ACHN (cell line): ENCODE data around the gene KLF7.

Experiments used
- DNase-seq: peaks from one replicate; pipeline ENCODE4 v3.0.0-alpha.2; 2015
- in situ Hi-C: cut with HindIII; loops from 2 replicates; pipeline ENCODE4 v1.10.0; 2017; ENCODE audit warnings: low sequenced_read_pairs, low pct_ligation_motif_present, low pct_unique_long_range_greater_than_20kb

Gene KLF7

DNA sequence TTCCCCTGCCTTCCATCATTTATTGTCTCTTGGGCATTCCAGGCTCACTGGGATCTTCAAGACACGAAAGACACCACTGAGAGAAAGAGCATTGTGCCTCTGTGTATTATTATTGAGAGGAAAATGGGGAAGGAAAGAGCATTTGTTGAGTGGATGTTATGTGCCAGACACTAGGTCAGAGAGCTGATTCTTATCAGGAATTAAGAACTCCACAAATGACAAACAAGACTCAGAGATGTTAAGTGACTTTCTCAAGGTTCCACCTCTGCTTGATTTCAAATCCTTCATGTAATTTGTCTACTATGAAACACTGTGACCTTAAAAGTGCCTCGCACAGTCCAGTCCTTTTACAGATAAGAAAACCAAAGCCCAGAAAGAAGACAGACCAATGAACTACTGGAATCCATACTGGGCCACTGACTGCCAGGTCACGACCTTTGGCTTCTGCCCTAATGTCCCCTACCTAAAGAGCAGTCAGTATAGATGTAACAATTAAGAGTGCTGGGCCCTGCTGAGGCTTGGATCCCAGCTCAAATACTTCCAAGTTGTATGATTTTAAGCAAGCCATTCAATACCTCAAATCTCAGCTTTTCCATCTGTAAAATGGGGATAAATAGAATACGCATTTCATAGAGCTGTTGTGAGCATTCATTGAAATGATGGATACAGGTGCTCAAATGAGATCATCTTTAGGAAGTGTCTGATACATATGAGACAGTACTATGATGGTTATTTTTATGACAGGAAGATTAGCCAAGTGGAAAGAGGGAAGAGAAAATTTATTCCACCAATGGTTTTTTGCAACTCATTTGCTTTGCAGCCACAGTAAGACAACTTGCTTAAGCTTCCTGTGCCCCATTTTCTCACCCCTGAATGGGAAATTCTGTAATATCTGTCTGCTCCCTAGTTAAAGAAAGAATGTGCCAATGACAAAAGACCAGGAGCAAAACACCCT lies 10.9 kb downstream of the KLF7 start:
- no peak for DNase-seq
- in situ Hi-C loops: no loop called here

DNA sequence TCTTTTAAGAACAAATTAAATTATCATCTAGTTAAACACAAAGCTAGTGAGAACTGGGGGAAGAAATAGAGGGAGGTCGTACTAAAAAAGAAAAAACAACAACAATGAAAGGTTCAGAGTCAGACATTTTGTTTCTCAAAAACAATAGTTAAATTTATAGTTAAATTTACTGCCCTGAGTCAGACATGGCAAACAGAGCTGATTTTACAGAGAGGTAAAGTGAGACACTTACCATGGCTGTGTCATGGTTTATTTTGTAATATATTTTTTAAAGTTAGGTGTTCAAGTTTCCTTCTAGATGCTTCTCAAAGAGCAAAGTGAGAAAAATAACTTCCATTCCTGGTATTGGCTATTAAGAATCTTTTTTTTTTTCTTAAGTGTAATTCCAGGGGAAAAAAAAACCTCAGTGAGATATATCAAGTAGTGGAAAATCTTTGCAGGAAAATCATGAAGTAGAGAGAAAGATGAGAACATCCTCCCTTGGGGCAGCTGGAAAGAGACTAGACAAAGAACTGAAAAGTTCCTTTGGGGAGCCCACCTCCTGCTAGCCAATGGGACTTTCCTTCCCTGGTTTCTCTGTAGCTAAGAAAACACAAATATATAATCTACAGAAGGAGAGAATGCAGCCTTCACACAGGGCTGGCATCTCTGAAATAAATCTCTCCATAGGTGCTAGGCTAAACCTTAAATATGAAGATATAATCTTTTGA lies 12.3 kb downstream of the KLF7 start:
- in situ Hi-C loops: no loop called here
- DNase-seq: no peak

DNA sequence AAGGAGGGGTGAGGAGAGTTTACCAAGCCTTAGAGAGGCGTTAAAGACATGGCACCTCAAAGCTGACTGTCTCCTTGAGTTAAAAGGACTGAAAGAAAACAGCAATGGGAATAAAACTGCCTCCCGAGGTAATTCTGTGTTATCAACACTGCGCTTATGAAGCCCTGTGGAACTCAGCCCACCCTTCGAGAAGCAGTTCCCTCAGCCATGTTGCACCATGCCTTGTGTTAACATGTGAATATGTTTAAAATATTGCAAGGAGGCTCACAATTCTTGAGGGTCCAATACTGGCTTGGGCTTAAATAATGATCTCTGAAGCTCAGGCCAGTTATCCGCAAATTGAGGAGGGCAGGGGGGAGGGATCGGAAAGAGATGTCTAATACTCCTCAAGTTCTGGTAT lies 14.7 kb downstream of the KLF7 start:
- no peak for DNase-seq
- in situ Hi-C loops: no loop called here

DNA sequence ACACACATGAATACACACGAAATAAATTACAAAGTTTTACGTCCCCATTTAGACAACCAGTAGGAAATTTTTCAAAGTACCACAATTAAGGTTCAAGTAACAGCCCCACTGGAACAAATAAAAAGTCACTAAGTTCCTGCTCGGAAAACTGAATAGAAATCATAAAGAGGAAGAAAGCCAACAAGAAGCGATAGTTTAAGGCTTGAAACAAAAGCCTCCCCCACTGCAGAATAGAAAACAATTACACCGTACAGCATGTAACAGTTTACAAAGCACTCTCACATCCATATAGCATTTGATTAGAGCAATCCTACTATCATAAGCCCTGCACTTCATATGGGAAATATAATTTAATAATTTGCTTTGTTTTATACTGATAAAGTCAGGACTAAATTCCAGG lies 15.5 kb downstream of the KLF7 start:
- in situ Hi-C loops: no loop called here

DNA sequence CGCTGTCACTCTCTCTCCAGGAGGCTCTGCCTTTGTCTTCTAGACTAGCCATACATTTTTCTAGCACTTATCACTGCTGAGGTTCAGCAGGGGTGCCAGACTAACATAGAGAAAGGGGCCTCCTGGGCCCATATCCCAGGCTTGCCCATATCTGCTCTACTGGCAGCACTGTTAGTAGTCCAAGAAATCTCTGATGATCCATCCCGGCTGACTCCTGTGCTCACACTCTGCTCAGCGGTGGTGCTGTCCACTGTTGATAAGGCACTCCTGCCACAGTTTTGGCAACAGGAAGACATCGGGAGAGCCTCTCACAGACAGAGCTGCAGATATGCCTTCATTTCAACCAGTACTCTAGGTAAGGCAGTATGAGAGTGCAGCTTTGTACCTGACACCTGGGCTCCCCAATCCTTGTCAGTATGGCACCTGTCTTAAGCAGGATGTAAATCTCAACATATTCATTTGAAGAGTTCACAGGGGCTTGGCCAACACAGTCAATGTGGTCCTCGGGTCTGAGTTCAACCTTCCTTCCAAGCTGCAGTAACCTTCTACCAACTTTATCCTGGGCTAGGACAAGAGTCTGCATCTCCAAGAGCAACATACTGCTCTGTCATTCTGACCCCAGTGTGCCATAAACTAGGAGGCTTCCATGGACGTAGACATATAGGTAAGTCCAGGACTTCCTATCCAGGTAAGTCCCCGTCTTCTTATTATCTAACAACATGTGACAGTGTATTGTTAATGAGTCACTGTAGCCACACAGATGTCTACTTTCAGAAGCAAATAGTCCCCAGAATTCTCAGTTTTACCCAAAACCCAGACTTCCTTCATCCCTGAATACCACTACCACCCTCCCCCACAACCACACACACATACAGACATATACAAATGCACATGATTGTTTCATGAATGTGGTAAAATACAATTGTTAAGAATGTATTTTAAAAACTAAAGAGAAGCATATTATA lies 16.2 kb downstream of the KLF7 start:
- DNase-seq: no peak
- in situ Hi-C loops: no loop called here

More for the DNA sequence above, 15.5 kb downstream of the KLF7 start:
- DNase-seq: no peak

DNA sequence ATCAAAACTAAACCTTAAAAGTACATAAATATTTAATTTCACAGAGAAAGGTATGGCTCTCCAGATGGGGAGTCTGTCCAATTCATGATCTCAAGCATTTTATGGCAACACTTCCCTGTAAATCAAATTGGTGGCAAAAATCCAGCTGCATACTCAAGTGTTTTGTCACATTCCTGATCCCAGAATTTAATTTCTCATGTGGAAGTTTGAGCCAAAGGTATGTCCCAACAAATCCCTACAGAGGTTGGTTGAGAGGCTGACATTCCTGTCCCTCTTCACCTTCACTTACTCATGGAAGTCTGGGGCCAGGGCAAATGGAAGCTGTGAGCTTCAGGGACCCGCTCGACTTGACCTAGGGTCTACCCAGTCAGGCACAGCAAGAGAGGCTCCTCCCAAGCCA lies 17.7 kb downstream of the KLF7 start:
- in situ Hi-C loops: no loop called here
- no peak for DNase-seq

DNA sequence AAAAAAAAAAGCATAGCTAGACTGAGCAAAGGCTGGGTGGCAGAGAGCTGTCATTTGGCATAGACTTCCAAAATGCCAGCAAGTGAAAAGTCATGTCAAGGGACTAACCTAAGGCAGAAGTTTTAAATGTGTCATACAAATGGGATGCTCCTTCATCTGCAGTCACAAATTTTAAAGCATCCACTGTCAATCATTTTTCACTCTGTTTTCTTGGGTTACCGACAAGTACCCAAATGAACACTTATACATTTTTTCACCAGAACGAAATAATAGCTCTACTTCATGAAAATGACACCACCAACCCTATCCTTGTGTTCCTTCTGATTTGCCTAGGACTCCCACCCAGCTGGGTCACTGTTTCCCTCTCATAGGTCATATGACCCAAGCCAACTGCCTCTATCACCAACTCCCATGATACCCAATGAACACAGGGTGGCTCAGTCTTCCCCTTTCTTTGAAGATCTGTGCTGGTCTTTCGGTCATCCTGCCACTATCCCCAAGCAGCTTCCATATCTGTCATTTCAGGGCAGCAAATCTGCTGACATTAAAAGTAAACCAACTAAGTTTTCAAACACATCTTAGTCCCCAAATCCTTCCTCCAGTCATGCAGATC lies 21.5 kb downstream of the KLF7 start:
- DNase-seq: no peak
- in situ Hi-C loops: no loop called here

DNA sequence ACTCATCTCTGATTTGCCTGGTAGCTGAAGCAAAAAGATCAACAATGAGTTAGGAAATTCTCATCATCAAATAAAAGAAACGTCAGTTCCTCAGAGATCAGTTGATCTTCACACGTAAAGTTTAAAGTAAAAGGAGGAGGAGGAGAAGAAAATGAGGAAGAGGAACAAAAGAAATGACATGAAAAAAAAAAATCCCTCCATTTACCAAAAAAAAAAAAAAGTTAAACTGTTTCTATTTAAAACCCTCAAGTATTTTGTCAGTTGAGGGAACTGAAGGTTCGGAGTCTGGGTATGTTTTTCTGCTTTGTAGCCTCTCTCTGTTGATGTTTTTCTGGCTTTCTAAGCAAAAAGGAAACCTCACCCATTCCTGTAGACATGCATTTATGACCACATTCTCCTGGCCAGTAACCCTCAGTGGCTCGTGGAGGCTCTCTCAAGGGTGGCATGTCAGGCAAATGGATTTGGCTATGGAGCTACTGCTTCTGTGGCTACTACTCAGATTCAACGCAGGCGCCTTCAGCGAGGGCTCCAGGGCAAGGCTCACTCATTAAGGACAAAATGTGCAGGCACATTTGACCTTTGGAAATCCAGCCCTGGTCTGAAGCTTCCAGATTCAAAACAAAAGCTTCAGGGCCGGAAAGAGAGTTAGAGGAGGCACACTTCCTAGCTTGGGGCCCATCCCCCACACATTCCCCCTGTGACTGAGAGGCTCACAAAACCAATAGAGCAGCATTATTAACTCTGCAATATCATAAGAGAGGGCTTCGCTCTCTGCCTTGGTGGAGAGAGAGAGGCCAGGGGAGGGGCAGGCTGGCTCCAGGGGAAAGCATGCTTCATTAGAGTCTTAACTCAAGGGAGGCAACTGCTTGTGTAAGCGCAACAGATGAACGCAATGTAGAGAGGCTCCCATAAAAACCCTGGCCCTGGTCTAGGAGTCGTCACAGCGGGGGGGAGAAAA lies 22.3 kb downstream of the KLF7 start:
- in situ Hi-C loops: no loop called here
- no peak for DNase-seq

DNA sequence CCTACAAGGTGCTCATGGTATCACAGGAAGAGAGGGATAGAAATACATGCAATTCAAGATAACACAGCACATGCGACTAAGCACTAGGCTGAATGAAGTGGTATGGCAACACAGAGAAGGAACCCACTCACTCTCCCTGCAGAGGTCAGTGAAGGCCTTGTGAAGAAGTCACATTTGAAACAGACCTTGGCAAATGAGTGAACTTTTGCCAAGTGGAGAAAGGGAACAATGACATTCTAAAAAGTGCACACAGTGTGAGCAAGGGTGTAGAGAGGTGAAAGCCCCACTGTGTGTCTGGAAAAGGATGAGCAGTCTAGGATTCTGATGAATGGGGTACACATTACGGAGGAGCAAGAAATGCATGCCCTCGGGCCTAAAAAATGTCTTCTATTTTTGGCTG lies 23.3 kb downstream of the KLF7 start:
- in situ Hi-C loops: no loop called here
- DNase-seq: peak; percentile 22

DNA sequence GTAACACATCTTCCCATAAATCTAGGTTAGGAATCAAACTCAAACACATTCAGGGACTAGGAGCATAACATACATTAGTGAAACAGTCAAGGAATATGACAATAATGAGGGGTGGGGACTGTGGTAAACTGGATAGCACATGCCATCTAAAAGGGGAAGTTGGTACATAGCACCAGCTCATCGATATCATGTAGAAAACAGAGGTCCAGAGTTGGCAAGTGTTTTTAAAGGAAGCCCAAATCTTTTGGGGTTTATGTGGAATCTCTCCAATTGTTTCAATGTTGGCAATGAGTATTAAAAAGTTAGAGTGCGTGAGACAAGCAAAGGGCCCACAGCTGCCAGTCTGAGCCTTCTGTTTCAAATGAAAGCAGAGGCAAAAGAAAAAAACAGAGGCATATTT lies 24.4 kb downstream of the KLF7 start:
- no peak for DNase-seq
- in situ Hi-C loops: no loop called here

DNA sequence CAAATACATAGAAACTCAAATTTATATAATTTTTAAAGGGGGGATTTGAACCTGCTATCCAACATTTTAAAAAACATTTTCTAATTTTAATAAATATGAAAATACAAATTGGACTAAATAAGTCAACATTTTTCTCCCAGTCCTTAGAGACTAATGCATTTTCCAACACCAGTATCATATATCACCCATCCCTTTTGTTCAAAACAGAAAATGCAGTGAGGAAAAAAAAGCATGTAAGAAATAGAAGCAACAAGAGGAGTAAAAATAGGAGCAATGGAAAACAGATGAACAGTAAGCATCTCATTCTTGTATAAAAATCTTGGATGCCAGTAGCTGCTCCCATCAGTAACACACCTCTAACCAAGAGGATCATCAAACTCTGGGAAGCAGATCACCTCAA lies 25.5 kb downstream of the KLF7 start:
- DNase-seq: no peak
- in situ Hi-C loops: no loop called here

DNA sequence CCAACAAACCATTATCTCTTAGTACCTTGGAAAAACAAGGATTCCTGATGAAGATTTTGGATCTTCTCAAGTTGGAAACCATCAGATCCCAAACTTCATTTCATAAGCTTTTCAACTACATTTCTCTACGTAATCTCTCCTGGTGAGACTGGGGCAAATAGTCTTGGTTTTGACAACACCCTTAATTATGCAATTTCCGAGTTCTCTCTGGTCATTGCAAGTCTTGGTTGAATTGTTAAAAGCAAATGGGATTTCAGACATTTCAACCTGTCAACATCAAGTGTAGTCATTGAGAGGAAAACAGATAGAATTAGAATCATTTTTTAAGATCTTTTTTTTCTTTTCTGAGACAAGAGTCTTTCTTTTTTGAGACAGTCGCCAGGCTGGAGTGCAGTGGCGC lies 26.2 kb downstream of the KLF7 start:
- no peak for DNase-seq
- in situ Hi-C loops: no loop called here

DNA sequence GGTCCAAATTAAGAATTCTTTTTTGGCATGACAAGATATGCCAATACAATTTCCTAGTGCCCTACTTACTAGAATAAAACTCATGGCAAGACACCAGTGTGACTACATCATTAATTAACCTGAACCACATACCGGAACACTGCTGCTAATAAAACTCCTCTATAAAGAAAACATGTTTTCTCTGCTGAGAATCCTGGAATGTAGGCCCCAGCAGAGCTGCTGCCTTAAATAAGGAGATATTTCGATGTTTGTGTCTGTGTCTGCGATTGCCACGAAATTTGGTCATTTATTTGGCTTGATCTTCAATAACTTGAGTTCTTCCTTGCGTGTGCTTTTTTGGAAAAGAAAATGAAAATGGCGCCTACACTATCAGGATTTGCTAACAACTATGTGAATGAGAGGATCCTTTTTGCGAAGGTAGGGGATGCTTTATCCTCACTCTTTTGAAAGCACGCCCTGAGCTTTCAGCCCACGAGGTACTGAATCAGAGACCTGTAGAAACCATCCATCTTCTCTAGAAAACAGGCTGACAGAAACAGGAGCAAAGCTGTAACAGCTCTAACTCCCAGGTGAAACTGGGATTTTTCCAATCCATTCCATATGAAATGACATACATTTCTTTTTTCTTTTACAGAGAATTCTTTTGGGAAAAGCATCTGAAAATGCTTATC lies 27.0 kb downstream of the KLF7 start:
- in situ Hi-C loops: no loop called here
- DNase-seq: no peak

DNA sequence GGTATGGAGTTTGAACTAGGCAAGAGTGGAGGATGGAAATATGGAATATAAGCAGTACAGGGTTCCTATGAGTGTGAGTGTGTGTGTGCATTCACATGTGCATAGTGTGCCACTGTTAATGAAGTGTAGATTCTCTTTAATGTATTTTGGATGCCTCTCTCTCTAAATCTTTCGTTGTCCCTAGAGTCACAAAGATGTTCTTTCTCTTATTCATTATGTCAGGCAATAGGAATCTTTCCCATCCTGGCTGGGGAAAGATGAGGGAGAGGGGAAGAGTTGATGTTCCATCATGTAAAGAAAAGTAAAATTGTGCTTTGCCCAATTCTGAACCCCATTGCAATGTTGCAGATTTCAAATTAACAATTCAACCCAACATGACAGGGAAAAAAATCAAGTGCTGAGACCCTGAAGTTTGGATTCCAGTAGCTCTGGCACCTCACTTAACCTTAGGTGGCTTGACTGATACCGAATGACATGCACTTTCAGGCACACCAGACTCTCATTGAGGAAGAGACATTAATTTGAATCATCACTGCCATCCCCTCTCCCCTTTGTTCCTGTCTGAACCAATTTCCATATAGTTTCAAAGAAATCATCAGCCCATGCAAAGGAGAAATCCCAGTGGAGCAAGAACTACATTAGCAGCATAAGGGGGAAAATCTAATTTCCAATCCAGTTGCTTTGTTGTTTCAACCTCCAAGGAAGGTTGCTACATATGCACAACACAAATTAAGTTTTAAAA lies 28.0 kb downstream of the KLF7 start:
- DNase-seq: no peak
- in situ Hi-C loops: no loop called here

DNA sequence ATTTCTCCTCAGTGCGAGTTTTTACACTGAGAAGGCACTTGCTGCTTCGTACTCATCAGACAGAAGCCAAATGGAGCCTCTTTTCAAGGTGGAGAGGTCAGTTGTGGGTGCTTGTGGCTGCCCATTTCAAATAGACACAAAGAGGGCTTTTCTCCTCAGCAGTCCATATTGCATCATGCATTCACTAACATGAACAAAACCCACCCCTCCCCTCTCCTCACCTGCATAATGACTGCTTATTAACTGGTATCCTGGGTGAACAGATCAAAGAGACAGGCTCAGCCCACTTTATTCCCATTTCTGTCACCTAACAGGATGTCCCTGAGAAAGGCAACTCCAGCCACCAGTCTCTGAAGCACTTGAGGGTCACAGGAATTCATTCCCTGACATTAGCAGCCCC lies 28.9 kb downstream of the KLF7 start:
- no peak for DNase-seq
- in situ Hi-C loops: no loop called here

DNA sequence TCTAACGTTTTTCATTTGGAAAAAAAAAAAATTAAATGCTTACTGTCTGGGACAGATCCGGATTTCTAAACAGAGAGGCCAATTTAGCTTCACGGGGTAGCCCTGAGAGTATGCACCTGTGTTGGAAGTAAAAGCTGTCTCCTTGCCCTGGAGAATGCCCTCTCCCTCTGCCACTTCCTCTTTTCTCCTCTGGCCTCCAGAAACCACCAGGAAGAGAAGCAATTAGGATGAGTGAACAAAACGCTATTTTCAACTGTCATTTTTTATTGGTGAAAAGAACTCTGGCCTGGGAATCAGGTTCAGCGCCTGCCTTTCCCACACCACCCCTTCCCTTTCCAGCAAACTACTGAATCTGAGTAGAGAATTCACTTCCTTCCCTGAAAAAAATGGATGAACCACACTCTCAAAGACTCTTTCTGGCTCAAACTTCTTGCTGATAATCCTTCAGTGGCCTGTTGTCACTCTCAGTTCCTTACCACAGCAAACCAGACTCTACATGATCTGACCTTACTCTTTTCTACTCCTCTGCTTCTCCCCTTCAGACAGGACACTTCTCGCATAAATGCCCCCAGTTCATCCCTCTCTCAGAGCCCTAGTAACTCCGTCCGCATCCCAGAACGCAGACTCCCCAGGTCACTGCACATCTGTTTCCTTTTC lies 29.8 kb downstream of the KLF7 start:
- no peak for DNase-seq
- in situ Hi-C loops: no loop called here
